AG04450 (cell line): Measurements from ENCODE around the gene NHLH1. TPM values are rescaled to one million over a fixed set of nuclear protein-coding genes. Genes with fewer than 3 reads are reported as not detected.

Experiments used
- CTCF ChIA-PET: fragments of 300-600, 350-600 bp; formaldehyde crosslinking; extraction: SDS; loops from one replicate; lab custom pipeline; 2022; ENCODE audit warnings: antibody characterized with exemption, inconsistent platforms; lab: Charles Lee
- POLR2A ChIA-PET: fragments of 350-600 bp; formaldehyde crosslinking; extraction: SDS; loops from one replicate; lab custom pipeline; 2021; ENCODE audit warnings: antibody characterized with exemption, inconsistent platforms; lab: Yijun Ruan, JAX
- DNase-seq: peaks from one replicate; pipeline ENCODE4 v3.0.0-alpha.2; 2011; ENCODE audit warnings: low read depth, low spot score
- H3K27ac ChIP-seq: one replicate; pipeline ENCODE4 v1.5.1; 2012; ENCODE audit warnings: low read depth, low read length, control low read depth
- H3K27me3 ChIP-seq: one replicate; pipeline ENCODE4 v1.6.0; 2012; ENCODE audit warnings: low read length; ENCODE audit not compliant: control insufficient read depth, insufficient read depth
- H3K4me3 ChIP-seq: 2 replicates; pipeline ENCODE4 v1.5.1; 2011; ENCODE audit warnings: mild to moderate bottlenecking, low read depth, low read length, control low read depth
- H3K9me3 ChIP-seq: 2 replicates; pipeline ENCODE4 v1.5.1; 2012; ENCODE audit warnings: low read length; ENCODE audit not compliant: control insufficient read depth, insufficient read depth
- polyA plus RNA-seq: library from polyadenylated mRNA; depleted of rRNA; stranded (reverse); fragments of >200 nt; gene quantifications from 2 replicates; pipeline ENCODE4 v1.2.3, GENCODE V29; 2011
- TF ChIP-seq, protein P1 (sequence below): IDR thresholded peaks from 2 replicates; pipeline ENCODE4 v1.5.1; 2011; ENCODE audit warnings: low read depth, low read length, control low read depth, inconsistent platforms

Gene NHLH1
- polyA plus RNA-seq, 1 experiment: 0.35 TPM

DNA sequence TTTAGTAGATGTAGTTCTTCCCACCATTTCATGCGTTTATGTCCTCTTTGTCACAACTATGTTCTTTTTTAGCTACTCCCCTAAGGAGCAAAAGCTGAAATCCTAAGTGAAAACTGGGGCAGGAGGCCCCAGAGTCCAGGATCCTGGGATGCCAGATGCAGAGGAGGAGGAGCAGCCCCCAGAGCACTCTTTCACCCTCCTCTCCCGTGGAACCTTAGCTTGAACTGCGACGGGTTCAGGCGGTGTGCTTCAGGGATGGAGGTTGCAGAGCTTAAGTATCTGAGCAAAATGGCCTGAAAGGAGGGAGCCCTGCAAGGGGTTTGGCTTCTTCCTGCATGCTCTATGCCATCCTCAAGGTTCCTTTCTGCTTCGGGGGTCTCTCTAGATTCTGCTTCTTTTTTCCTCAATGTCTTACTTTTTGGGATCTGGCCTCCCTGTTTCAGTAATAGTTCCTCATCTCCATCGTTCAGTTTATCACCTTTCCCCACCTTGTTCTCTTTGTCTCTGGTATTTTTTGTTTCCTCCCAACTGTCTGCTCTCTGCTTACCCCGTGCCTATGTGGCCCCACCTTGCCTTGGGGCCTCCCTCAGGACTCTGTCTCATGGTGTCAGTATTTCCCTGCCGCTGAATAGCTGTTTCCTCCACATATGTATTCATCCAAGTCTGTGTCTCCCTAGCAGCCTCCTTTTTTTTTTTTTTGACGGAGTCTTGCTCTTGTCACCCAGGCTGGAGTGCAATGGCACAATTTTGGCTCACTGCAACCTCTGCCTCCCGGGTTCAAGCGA lies 2.7 kb upstream of the NHLH1 start:
- no peak for DNase-seq
- peaks cover 8% of the 10 kb centered on the region for H3K27me3 ChIP-seq
- no peak overlapping the region for H3K4me3 ChIP-seq
- CTCF ChIA-PET: interaction anchor here (0.6 to 3.0 kb wide), 5 partner anchors 10 to 144 kb away, joined by 3 to 21 read pairs (median 7); no protein-coding TSS in a partner anchor
- no peaks in the 10 kb centered on the region for H3K9me3 ChIP-seq
- no peak overlapping the region for H3K27ac ChIP-seq
- POLR2A ChIA-PET: no interaction called here
- TF ChIP-seq, protein P1, sequence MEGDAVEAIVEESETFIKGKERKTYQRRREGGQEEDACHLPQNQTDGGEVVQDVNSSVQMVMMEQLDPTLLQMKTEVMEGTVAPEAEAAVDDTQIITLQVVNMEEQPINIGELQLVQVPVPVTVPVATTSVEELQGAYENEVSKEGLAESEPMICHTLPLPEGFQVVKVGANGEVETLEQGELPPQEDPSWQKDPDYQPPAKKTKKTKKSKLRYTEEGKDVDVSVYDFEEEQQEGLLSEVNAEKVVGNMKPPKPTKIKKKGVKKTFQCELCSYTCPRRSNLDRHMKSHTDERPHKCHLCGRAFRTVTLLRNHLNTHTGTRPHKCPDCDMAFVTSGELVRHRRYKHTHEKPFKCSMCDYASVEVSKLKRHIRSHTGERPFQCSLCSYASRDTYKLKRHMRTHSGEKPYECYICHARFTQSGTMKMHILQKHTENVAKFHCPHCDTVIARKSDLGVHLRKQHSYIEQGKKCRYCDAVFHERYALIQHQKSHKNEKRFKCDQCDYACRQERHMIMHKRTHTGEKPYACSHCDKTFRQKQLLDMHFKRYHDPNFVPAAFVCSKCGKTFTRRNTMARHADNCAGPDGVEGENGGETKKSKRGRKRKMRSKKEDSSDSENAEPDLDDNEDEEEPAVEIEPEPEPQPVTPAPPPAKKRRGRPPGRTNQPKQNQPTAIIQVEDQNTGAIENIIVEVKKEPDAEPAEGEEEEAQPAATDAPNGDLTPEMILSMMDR: no peak

DNA sequence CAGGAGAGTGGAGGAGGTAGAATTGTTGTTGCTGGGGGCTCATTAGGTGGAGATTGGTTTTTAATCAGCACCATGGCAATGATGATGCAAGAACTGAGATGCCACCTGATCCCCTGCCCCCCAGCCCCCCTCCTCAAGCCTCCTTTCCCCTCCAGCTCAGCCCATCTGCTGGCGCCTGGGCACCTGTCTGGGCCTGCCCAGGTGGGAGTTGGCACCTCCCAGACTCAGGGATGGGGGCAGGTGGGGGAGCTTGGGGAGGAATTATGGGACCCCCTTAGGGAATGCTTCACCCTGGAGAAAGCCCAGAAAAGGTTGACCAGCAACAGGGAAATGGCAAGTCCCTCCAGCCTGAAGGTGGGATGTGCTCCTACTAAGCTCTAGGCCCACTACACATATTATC lies 1.5 kb upstream of the NHLH1 start:
- Histone ChIP-seq H3K27ac (no peak overlapping the region), H3K27me3 (peaks cover 11% of the 10 kb centered on the region), H3K4me3 (no peak overlapping the region), H3K9me3 (no peaks in the 10 kb centered on the region)
- POLR2A ChIA-PET: no interaction called here
- TF ChIP-seq, protein P1: no peak
- CTCF ChIA-PET: interaction anchor here (1.0 to 3.0 kb wide), 2 partner anchors 11 to 12 kb away, joined by 3 to 21 read pairs; no protein-coding TSS in a partner anchor
- no peak for DNase-seq

- Histone ChIP-seq H3K4me3 (no peak overlapping the region), H3K27me3 (peaks cover 11% of the 10 kb centered on the region), H3K27ac (no peak overlapping the region), H3K9me3 (no peaks in the 10 kb centered on the region)
- TF ChIP-seq, protein P1: no peak
- POLR2A ChIA-PET: interaction anchor here (1.0 kb wide), 1 partner anchor 13 kb away, joined by 3 read pairs; no protein-coding TSS in a partner anchor
- CTCF ChIA-PET: interaction anchor here (1.3 to 2.1 kb wide), 2 partner anchors 9 to 76 kb away, joined by 3 to 9 read pairs; no protein-coding TSS in a partner anchor
- DNase-seq: no peak
Measured at GRCh38 chr1:160367516-160367900, 637 bp downstream of the NHLH1 start.

DNA sequence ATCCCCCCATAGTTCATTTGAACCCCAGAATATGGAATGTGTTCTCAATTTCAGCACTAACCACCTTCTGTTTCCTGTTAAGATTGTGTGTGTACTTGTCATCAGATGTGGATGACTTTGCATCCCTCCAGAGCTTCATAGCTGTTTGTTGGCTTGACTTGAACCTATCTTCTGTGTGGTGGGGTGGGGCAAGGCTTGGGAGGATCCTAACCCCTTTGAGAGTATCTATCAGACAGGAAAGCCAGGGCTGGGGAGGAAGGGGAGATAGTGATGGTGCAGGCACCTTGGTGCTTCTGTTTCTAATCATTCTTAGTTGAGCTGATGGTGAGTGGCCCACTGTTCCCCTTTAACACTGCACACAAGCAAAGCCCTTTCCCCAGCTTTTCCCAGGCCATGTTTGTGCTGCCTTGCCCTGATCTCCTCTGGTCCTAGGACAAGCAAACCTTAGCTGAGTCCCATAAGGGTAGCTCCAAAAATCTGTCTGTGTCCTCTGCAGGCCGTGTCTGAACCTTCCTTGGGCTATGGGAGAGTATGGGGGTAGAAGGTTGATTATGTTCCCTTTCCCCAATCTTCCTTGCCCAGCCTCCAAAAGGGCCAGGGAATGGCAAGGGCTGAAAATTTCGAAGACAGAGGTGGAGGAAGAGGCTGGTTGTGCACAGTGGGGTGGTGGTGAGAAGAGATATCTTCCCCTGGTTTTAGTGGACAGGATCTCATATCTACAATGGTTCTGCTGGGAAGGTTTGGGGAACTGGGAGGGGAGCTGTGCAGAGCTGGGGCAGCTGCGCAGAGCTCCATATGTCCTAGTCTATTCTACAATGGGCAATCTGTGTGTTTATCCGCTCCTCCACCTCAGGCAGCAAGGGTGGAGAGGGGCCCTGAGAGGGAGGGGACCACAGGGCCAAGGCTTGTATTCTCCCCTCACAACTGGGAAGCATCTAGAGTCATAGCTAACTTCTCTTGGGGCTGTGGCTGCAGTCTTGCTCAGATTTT lies 1.4 kb downstream of the NHLH1 start:
- DNase-seq: no peak
- ChIA-PET POLR2A (interaction anchor here (1.0 kb wide), 1 partner anchor 13 kb away, joined by 3 read pairs; no protein-coding TSS in a partner anchor), CTCF (interaction anchor here (0.9 to 2.1 kb wide), 3 partner anchors 9 to 283 kb away, joined by 3 to 9 read pairs (median 3); no protein-coding TSS in a partner anchor)
- Histone ChIP-seq H3K27ac (no peak overlapping the region), H3K4me3 (no peak overlapping the region), H3K27me3 (peaks cover 11% of the 10 kb centered on the region), H3K9me3 (no peaks in the 10 kb centered on the region)
- TF ChIP-seq, protein P1: no peak
